GM12875 (cell line): ENCODE data around the gene AKAP13.

Source experiments
- H3K4me3 ChIP-seq: one replicate; pipeline ENCODE4 v1.5.1; 2011; ENCODE audit warnings: low read depth, low read length, control low read depth
- CTCF ChIP-seq: IDR thresholded peaks from 2 replicates; pipeline ENCODE4 v1.5.1; 2011; ENCODE audit warnings: low read depth, mild to moderate bottlenecking, control low read depth, inconsistent platforms, low read length, moderate library complexity, borderline replicate concordance; ENCODE audit not compliant: insufficient read depth

AKAP13 gene

DNA sequence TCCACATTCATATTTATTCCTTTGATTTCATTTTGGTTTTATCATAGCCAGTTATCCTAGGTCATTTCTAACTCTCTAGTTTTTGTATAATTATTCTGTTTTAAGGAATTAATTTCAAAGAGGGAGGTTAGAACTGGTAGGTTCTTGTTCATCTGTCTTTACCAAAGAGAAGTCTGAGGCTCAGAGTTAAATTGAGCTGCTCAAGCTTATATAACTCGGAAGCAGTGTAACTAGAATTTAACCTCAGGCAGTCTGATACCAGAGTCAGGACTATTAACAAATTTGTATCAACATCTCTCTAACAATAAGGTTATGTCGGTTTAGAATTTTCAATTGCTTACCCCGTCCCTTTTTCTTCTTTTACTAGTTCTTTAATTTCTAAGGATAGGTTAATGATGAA is 84.1 kb downstream of the AKAP13 start:
- no peak overlapping the region for H3K4me3 ChIP-seq
- TF ChIP-seq CTCF, result no peak

DNA sequence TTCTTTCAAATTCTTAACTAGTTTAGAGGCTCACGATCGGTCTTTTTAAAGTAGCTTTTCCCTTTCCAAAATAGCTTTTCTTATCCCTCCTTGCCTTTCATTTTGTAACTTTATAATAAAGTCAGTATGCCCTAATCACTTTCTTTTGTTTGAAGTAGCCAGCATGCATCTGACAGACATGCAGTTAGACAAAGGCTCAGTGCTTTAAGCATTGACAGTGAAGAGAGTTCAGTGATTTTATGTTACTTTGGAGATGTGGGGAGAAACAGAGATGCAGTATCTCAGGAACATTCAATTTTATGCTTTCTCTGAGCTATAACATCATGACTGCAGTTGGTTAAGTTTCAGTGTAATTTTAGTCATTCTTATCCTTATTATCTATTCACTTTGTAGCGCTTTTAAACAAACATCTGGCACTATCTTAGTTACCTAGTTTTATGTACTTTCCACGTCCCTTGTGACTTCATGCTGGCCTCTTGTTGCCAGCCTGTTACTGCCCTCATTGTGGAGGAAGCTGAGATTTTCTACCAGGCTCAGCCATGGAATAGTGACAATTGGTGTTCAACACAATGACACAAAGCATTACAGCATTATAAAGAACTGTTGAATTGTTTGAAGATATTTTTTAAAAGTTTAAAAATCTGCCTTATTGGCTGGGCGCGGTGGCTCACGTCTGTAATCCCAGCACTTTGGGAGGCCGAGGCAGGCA is 90.3 kb downstream of the AKAP13 start:
- H3K4me3 ChIP-seq, result no peak overlapping the region
- no peak for TF ChIP-seq CTCF

- TF ChIP-seq CTCF, result no peak
- no peak overlapping the region for H3K4me3 ChIP-seq
Measured at GRCh38 chr15:85472349-85472748, 91.9 kb downstream of the AKAP13 start.

DNA sequence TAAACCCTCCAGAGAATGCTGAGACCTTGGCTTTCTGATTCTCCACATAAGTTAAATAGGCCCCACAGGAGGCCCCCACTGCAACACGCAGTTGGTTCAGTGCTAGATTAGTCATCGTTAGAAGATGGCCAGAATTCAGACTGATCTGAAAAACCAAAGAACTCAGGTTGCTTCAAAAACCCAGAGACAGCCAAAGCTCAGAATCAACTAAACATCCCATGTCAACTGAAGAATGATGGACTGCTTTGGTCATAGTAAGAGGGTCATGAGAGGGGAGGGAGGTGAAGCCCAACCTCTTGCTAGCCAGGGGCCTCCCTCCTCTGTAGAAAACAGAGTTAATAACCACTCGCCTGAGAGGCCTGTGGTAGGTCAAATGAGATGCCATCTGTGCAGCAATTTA is 93.1 kb downstream of the AKAP13 start:
- TF ChIP-seq CTCF, result no peak
- no peak overlapping the region for H3K4me3 ChIP-seq

- H3K4me3 ChIP-seq, result no peak overlapping the region
- no peak for TF ChIP-seq CTCF
Measured at GRCh38 chr15:85474700-85475316, 94.4 kb downstream of the AKAP13 start.

GRCh38 chr15:85475317-85475701 is 94.9 kb downstream of the AKAP13 start:
- no peak overlapping the region for H3K4me3 ChIP-seq
- no peak for TF ChIP-seq CTCF

DNA sequence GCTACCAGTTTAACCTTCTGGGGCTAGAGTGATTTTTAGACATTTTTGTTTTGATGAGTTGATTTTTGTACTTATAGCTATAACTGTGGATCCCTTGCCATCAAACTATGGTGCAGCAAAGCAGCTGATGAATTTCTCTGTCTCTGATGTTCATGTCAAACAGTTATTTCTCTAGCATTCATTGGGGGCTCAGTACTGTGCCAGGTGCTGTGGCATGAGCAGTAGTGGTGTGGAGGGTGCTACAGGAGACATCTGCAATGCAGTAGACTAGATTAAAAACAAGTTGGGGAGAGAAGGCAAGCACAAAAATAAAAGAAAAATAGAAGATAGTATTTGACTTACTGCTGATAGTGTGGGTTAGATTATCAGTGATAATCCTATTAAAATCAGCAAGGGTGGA is 95.3 kb downstream of the AKAP13 start:
- TF ChIP-seq CTCF, result no peak

More for the DNA sequence above, 95.3 kb downstream of the AKAP13 start:
- no peak overlapping the region for H3K4me3 ChIP-seq
